ENCODE measurements around the gene LSM3.
"Not testable (repeated sequence)": the region's sequence is repeated elsewhere in the genome, so short reads cannot be mapped to it uniquely, and the experiment has no call there.

Gene LSM3

GRCh38 chr3:14225421-14225820 is 46.8 kb downstream of the LSM3 start:
- H3K4me3 ChIP-seq (ENCODE audit: low read depth, low read length), result no peak overlapping the region
- no peak for TF ChIP-seq CTCF (IDR thresholded peaks at IDR 0.05; ENCODE audit: low read depth, low read length, missing control alignments)
- H3K27me3 ChIP-seq (replicated peaks), result no peaks in the 10 kb centered on the region
- H3K27ac ChIP-seq, result peak overlapping the region; percentile 50
- in situ Hi-C loops (cut with HindIII; ENCODE audit: low pct_ligation_motif_present, low sequenced_read_pairs), result no loop called here
- DNase-seq, result no peak
- H3K36me3 ChIP-seq (replicated peaks), result no peaks in the 10 kb centered on the region

GRCh38 chr3:14226351-14226750 is 47.7 kb downstream of the LSM3 start:
- H3K36me3 ChIP-seq (replicated peaks); H3K27me3 ChIP-seq (replicated peaks); H3K27ac ChIP-seq; DNase-seq; H3K4me3 ChIP-seq (ENCODE audit: low read depth, low read length); in situ Hi-C loops (cut with HindIII; ENCODE audit: low pct_ligation_motif_present, low sequenced_read_pairs): not testable (repeated sequence)

DNA sequence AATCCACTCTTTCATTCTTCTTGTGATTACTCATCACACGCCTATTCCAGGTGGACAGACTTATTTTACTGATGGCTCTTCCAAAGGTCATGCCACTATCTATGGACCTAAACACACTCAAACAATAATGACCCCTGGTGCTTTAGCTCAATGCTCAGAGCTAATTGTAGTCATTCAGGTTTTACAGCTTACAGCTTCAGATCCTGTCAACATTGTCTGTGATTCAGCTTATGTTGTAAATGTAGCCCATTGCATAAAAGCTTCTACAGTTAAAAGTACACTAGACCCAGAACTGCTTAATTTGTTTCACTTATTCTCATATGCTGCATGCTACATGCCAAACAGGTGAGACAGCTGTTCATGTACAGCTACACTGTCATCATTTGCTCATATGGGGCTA is 49.2 kb downstream of the LSM3 start:
- in situ Hi-C loops (cut with HindIII; ENCODE audit: low pct_ligation_motif_present, low sequenced_read_pairs), result no loop called here
- no peak overlapping the region for H3K27ac ChIP-seq
- H3K27me3 ChIP-seq (replicated peaks), result no peaks in the 10 kb centered on the region
- no peaks in the 10 kb centered on the region for H3K36me3 ChIP-seq (replicated peaks)
- no peak overlapping the region for H3K4me3 ChIP-seq (ENCODE audit: low read depth, low read length)
- TF ChIP-seq CTCF (IDR thresholded peaks at IDR 0.05; ENCODE audit: low read depth, low read length, missing control alignments), result no peak
- DNase-seq, result no peak

DNA sequence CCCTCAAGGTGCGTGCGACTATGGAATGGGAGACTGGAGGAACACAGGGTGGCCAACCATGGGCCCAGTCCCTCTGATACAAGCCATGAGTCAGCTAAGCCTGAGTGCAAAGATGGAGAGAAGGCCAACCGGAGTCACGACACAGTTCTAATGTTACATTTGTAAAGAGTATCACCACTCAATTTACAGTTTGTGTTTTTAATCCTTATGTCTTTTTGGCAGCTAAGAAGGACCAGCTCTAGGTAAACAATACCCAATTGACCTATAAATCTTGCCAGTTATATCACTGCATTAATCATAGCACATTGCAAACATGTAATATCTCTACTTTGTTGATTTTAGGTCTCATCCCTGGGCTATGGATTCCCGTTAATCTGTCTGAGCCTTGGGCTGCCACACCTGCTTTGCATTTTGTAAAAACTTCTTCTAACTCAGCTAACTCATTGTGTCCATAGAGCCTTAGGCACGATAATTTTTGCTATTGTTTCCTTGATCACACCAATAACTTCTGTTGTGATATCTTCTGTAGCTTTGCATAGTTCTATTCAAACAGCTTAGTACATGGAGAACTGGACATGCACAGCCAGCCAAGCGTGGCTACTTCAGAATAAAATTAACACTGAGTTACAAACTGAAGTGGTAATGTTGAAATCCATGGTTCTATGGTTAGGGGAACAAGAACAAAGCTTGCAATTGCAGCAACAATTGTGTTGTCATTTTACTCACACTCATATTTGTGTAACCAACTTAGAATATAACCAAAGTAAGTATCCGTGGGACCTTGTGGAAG is 50.3 kb downstream of the LSM3 start:
- Histone ChIP-seq H3K36me3 (replicated peaks) (no peaks in the 10 kb centered on the region), H3K27me3 (replicated peaks) (no peaks in the 10 kb centered on the region), H3K27ac (no peak overlapping the region), H3K4me3 (ENCODE audit: low read depth, low read length) (no peak overlapping the region)
- in situ Hi-C loops (cut with HindIII; ENCODE audit: low pct_ligation_motif_present, low sequenced_read_pairs), result no loop called here
- TF ChIP-seq CTCF (IDR thresholded peaks at IDR 0.05; ENCODE audit: low read depth, low read length, missing control alignments), result no peak
- DNase-seq, result no peak

DNA sequence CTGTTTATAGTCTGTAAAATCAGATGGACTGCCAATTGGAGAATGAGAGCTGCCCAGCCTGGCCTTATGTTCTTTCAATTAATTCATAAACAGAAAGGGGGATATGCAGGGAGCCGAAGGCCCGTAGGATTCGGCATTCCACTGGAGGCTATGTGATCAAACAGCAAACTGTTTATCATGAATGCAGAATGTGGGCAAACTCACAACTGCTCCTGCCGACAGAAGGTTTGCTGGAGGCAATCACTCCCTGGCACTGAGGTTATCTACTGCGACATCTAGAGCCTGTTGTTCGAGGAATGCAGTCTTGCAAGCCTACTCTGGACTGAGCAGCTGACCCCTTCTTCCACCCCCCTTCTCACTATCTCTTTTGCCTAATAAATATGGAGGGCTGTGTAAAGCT is 51.1 kb downstream of the LSM3 start:
- in situ Hi-C loops (cut with HindIII; ENCODE audit: low pct_ligation_motif_present, low sequenced_read_pairs); H3K27me3 ChIP-seq (replicated peaks); DNase-seq: not testable (repeated sequence)

GRCh38 chr3:14230729-14231128 is 52.1 kb downstream of the LSM3 start:
- DNase-seq, result no peak
- H3K4me3 ChIP-seq (ENCODE audit: low read depth, low read length), result no peak overlapping the region
- H3K27me3 ChIP-seq (replicated peaks), result no peaks in the 10 kb centered on the region
- no peaks in the 10 kb centered on the region for H3K36me3 ChIP-seq (replicated peaks)
- no peak overlapping the region for H3K27ac ChIP-seq
- in situ Hi-C loops (cut with HindIII; ENCODE audit: low pct_ligation_motif_present, low sequenced_read_pairs), result no loop called here
- TF ChIP-seq CTCF (IDR thresholded peaks at IDR 0.05; ENCODE audit: low read depth, low read length, missing control alignments), result no peak

More for the DNA sequence above, 51.1 kb downstream of the LSM3 start:
- not testable (repeated sequence) for H3K36me3 ChIP-seq (replicated peaks); H3K27ac ChIP-seq; H3K4me3 ChIP-seq (ENCODE audit: low read depth, low read length)
